Measurements from ENCODE around the gene ARHGAP8.

The ARHGAP8 gene

DNA sequence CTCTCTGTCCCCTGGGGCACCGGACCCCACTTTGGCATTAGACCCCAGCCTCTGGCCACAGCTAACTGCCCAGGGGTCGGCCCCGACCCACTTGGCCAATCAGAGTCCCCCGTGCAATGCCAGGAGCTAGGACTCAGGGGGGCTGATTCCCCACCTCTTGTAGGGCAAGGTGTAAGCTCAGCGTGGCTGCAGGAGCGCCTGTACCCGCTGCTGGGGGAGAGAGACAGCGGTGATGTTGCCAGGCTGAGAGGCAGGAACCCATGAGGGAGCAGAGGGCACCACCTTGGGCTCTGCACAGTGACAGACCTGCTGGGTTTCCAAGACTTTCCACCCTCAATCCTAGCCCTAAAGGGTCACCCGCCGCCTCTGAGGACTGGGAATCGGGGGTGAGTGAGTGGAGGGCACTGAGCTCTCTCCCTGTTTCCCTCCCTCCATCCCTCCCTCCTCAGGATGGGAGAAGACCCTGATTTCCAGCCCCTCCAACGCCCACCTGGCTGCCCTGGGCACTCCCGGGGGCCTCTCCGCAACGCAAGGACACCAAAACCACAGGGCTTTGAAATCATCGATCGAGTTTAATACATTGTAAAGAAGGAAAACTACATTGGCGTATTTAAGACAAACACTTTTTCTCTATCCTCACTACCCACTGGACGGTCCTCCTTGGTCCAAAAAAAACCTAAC is 128.4 kb downstream of the ARHGAP8 start:
- Histone ChIP-seq H3K27ac (ENCODE audit: low read depth, low read length, severe bottlenecking) (no peak overlapping the region), H3K36me3 (ENCODE audit: control insufficient read depth, insufficient read depth, low read length) (peaks cover 12% of the 10 kb centered on the region), H3K4me1 (ENCODE audit: control insufficient read depth, insufficient read depth, low read length, poor library complexity, severe bottlenecking) (peaks cover 4% of the 10 kb centered on the region), H3K4me3 (ENCODE audit: extremely low read depth, insufficient read depth, low read length, poor library complexity, severe bottlenecking) (no peak overlapping the region), H3K9me3 (ENCODE audit: control insufficient read depth, low read length) (peaks cover 9% of the 10 kb centered on the region)
- WGBS, 2 experiments (ENCODE audit: insufficient coverage in 2 of 2) = 93 to 100% methylated on average over 9 to 19 of the region's 19 CpGs

DNA sequence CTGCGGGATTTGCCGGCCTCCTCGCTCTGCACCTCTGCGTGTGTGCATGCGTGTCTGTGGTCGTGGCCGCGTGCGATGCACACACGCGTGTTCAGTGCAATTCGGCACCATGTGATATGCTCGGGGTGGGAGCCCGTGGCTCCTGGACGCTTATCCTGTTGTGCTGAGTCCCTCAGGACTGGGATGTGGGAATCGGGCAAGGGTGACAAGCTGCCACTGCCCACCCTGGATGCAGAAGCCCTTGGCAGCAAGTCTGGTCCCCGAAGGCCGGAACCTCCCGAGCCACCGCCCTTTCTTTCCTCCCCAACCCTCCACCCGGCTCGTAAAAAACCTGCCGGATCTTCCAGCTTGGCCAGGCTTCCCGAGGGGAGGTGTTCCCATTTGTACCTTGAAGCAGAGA is 129.2 kb downstream of the ARHGAP8 start:
- 88 to 96% methylated on average over 12 to 15 of the region's 24 CpGs for WGBS, 2 experiments (ENCODE audit: insufficient coverage in 2 of 2)
- Histone ChIP-seq H3K9me3 (ENCODE audit: control insufficient read depth, low read length) (peaks cover 7% of the 10 kb centered on the region), H3K36me3 (ENCODE audit: control insufficient read depth, insufficient read depth, low read length) (peaks cover 12% of the 10 kb centered on the region)

DNA sequence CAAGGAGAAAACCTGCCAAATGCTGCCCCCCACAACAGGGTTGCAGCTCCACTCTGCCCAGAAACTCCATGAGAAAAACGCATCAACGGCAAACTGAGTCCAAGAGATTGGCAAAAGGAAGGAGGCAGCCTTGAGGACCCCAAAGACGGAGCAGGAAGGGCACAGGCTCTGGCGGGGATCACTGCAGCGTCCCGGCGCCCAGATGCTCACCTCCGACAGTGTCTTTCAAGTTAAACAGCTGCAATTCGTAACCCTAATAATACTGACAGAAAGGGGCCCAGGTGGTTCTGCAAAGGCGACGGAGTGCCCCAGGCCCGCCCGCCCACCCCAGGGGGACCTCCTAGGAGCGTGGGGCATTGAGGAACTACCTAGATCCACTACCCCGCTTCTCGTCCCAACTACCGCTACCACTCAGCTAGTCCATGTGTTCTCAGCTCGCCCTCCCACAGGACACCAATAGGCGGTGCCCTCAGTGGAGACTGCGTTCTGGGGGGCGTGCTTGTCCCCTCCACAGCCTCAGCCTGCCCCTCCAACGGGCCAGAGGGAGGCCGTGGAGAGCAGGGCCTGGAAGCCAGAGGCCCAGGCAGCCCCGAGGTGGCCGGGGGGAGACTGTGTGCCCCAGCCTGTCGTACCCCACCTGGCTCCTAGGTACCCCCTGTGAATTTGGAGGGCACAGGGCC is 130.0 kb downstream of the ARHGAP8 start:
- 91 to 94% methylated on average over 19 to 21 of the region's 26 CpGs for WGBS, 2 experiments (ENCODE audit: insufficient coverage in 2 of 2)
- H3K36me3 ChIP-seq (ENCODE audit: control insufficient read depth, insufficient read depth, low read length) = peaks cover 7% of the 10 kb centered on the region
- no peak overlapping the region for H3K4me3 ChIP-seq (ENCODE audit: extremely low read depth, insufficient read depth, low read length, poor library complexity, severe bottlenecking)
- H3K27ac ChIP-seq (ENCODE audit: low read depth, low read length, severe bottlenecking) = no peak overlapping the region
- peaks cover 4% of the 10 kb centered on the region for H3K4me1 ChIP-seq (ENCODE audit: control insufficient read depth, insufficient read depth, low read length, poor library complexity, severe bottlenecking)
- H3K9me3 ChIP-seq (ENCODE audit: control insufficient read depth, low read length) = no peaks in the 10 kb centered on the region

More for the DNA sequence above, 129.2 kb downstream of the ARHGAP8 start:
- Histone ChIP-seq H3K4me3 (ENCODE audit: extremely low read depth, insufficient read depth, low read length, poor library complexity, severe bottlenecking) (no peak overlapping the region), H3K4me1 (ENCODE audit: control insufficient read depth, insufficient read depth, low read length, poor library complexity, severe bottlenecking) (peaks cover 4% of the 10 kb centered on the region), H3K27ac (ENCODE audit: low read depth, low read length, severe bottlenecking) (no peak overlapping the region)

DNA sequence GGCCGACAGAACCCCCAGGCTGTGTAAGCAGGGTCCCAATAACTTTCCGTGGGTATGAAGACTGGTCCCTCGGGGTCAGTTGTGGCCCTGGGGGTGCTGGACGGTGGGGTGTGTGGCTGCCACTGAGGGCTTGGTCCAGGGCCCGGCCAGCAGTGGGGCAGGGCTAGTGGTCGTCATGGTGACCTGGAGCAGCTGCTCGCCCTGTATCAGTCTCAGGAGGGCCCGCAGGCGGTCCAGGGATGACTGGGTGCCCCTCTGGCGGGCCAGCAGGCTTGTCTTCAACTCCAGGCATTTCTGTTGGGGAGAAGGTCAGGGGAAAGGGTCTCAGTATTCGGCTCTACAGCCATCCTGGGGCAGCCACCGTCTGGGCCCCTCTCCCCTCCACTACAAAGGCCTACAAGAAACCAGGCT is 130.6 kb downstream of the ARHGAP8 start:
- no peak overlapping the region for H3K4me3 ChIP-seq (ENCODE audit: extremely low read depth, insufficient read depth, low read length, poor library complexity, severe bottlenecking)
- peaks cover 4% of the 10 kb centered on the region for H3K4me1 ChIP-seq (ENCODE audit: control insufficient read depth, insufficient read depth, low read length, poor library complexity, severe bottlenecking)
- H3K27ac ChIP-seq (ENCODE audit: low read depth, low read length, severe bottlenecking) = no peak overlapping the region
- 88 to 97% methylated on average over 9 to 11 of the region's 12 CpGs for WGBS, 2 experiments (ENCODE audit: insufficient coverage in 2 of 2)
- no peaks in the 10 kb centered on the region for H3K9me3 ChIP-seq (ENCODE audit: control insufficient read depth, low read length)
- peaks cover 7% of the 10 kb centered on the region for H3K36me3 ChIP-seq (ENCODE audit: control insufficient read depth, insufficient read depth, low read length)

DNA sequence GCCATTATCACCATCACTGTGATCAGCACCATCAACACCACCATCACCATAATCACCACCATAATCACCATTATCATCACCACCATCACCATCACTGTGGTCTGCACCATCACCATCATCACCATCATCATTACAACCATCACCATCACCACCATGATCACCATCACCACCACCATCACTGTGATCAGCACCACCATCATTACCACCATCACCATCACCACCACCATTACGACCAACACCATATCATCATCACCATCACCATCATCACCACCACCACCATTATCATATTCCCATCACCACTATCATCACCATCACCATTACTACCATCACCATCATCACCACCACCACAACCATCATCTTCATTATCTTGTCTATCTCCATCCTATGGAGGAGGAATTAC is 132.2 kb downstream of the ARHGAP8 start:
- Histone ChIP-seq H3K4me3 (ENCODE audit: extremely low read depth, insufficient read depth, low read length, poor library complexity, severe bottlenecking) (no peak overlapping the region), H3K27ac (ENCODE audit: low read depth, low read length, severe bottlenecking) (no peak overlapping the region), H3K4me1 (ENCODE audit: control insufficient read depth, insufficient read depth, low read length, poor library complexity, severe bottlenecking) (peaks cover 4% of the 10 kb centered on the region), H3K36me3 (ENCODE audit: control insufficient read depth, insufficient read depth, low read length) (peaks cover 7% of the 10 kb centered on the region), H3K9me3 (ENCODE audit: control insufficient read depth, low read length) (no peaks in the 10 kb centered on the region)
- 100% methylated on average over 1 of the region's 1 CpG for WGBS, 2 experiments (ENCODE audit: insufficient coverage in 2 of 2)

DNA sequence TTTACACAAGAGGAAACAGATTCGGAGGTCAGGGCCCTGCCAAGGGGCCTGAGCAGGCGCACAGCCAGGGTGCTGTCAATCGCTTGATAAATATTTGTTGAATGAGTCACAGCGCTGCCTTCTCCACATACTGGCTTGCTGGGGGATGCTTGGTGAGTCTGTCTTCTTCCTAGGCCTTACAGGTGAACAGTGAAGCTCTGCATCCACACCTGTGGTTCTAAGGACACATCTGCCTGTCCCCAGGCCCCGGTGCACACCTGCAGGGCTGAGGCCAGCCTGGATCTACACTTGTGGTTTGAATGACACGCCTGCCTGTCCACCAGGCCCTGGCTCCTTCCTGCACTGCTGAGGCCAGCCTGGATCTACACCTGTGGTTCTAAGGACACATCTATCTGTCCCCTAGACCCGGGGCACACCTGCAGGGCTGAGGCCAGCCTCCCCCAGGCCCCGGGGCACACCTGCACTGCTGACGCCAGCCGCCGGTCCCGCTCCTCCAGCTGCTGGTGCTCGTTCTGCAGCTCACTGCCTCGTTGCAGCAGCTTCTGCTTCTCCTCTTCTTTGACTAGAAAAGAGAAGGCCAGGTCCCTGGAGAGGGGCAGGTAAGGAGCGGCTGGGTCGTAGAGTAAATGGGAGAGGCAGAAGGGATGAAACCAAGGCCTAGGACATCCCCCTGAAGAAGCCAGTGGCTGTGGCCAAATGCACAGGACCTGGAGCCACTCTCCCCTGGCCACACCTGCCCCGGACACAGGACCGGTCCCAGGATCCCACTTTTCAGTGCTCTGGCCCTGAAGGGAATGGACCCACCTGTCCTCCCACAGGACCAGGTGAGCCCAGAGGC is 132.8 kb downstream of the ARHGAP8 start:
- peaks cover 7% of the 10 kb centered on the region for H3K36me3 ChIP-seq (ENCODE audit: control insufficient read depth, insufficient read depth, low read length)

DNA sequence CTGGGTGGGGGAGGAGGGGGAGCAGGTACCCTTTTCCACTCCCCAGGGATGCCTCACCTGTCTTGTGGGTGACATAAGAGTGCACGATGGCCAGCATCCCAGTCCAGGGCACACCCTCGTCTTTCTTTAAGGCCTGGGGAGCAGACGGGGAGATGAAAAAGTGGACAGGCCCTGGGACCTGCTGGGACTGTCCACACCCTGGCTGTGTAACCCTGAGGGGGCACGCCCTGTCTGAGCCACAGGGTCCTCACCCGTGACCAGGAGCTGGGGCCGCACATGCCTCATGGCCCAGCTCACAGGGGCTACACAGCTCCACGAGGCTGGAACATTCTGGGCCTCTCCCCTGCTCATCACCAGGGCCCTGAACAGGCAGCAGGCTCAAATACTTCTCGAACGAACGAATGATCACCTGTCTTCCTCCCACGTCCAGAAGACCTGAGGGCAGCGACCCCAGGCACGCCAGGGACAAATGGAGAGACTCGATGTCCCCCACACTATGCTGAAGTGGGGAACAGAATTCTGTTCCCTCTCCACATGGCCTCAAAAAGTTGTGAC is 133.5 kb downstream of the ARHGAP8 start:
- H3K27ac ChIP-seq (ENCODE audit: low read depth, low read length, severe bottlenecking) = no peak overlapping the region
- WGBS, 2 experiments (ENCODE audit: insufficient coverage in 2 of 2) = 92 to 100% methylated on average over 9 of the region's 14 CpGs
- H3K36me3 ChIP-seq (ENCODE audit: control insufficient read depth, insufficient read depth, low read length) = peaks cover 7% of the 10 kb centered on the region
- H3K4me3 ChIP-seq (ENCODE audit: extremely low read depth, insufficient read depth, low read length, poor library complexity, severe bottlenecking) = no peak overlapping the region
- H3K9me3 ChIP-seq (ENCODE audit: control insufficient read depth, low read length) = no peaks in the 10 kb centered on the region
- H3K4me1 ChIP-seq (ENCODE audit: control insufficient read depth, insufficient read depth, low read length, poor library complexity, severe bottlenecking) = peaks cover 4% of the 10 kb centered on the region

More for the DNA sequence above, 132.8 kb downstream of the ARHGAP8 start:
- 93 to 96% methylated on average over 13 of the region's 18 CpGs for WGBS, 2 experiments (ENCODE audit: insufficient coverage in 2 of 2)
- H3K4me3 ChIP-seq (ENCODE audit: extremely low read depth, insufficient read depth, low read length, poor library complexity, severe bottlenecking) = no peak overlapping the region
- peaks cover 4% of the 10 kb centered on the region for H3K4me1 ChIP-seq (ENCODE audit: control insufficient read depth, insufficient read depth, low read length, poor library complexity, severe bottlenecking)
- no peak overlapping the region for H3K27ac ChIP-seq (ENCODE audit: low read depth, low read length, severe bottlenecking)
- no peaks in the 10 kb centered on the region for H3K9me3 ChIP-seq (ENCODE audit: control insufficient read depth, low read length)

DNA sequence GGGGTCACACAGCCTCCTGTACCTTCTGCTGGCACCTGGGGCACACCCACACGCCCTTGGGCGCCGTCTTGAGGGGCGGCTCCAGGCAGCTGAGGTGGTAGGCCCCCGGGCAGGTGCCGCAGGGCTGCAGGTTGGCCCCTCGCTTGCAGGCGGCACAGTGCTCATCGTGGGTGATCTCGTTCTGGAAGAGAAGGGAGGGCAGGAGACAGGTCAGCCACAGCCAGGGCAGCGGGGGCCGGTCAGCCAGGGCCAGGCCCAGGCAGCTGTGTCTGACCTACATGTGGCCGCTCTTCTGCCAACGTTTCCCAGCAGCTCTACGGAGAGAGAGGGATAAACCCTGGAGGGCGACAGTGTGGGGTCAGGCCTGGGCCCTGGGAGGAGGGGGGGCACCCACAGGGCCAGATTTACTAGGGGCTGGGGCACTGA is 135.6 kb downstream of the ARHGAP8 start:
- Histone ChIP-seq H3K4me3 (ENCODE audit: extremely low read depth, insufficient read depth, low read length, poor library complexity, severe bottlenecking) (no peak overlapping the region), H3K9me3 (ENCODE audit: control insufficient read depth, low read length) (no peaks in the 10 kb centered on the region), H3K4me1 (ENCODE audit: control insufficient read depth, insufficient read depth, low read length, poor library complexity, severe bottlenecking) (peaks cover 4% of the 10 kb centered on the region), H3K36me3 (ENCODE audit: control insufficient read depth, insufficient read depth, low read length) (peaks cover 7% of the 10 kb centered on the region), H3K27ac (ENCODE audit: low read depth, low read length, severe bottlenecking) (no peak overlapping the region)
- WGBS, 2 experiments (ENCODE audit: insufficient coverage in 2 of 2) = 90 to 96% methylated on average over 13 to 16 of the region's 16 CpGs

DNA sequence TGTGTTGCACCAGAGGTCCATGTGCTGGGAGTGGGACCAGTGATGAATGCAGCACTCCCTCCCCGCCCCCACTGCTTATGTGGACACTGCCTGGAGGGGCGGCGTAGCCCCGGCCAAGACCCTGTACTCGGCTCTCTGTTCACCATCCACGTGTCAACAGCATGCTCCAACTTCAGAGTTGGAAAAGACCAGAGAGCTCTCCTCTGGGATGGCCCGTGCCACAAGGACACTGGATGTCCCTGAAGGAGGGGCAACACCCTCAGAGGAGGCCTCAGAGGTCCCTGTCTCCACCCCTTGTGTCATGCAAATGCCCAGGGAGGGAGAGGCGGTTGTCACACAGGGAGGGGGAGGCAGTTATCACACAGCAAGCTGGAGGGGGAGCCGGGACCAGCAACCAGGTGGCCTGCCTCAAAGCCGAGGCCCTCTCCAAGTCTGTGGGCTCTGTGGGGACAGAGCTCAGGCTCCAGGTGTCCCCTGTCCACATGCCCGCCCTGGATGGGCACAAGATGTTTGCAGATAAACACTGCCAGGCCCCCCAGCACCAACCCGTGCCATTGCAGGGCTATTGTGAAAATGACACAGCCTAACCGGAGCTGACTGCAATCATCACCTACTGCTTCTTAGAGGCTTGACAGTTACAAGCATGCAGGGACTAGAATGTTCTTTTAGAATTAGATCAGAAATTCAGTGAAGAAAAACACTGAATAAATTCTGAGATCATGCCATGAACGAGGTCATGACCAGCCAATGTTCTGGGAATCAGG is 136.3 kb downstream of the ARHGAP8 start:
- peaks cover 4% of the 10 kb centered on the region for H3K4me1 ChIP-seq (ENCODE audit: control insufficient read depth, insufficient read depth, low read length, poor library complexity, severe bottlenecking)
- no peak overlapping the region for H3K27ac ChIP-seq (ENCODE audit: low read depth, low read length, severe bottlenecking)
- no peaks in the 10 kb centered on the region for H3K9me3 ChIP-seq (ENCODE audit: control insufficient read depth, low read length)
- H3K36me3 ChIP-seq (ENCODE audit: control insufficient read depth, insufficient read depth, low read length) = peaks cover 4% of the 10 kb centered on the region
- no peak overlapping the region for H3K4me3 ChIP-seq (ENCODE audit: extremely low read depth, insufficient read depth, low read length, poor library complexity, severe bottlenecking)
- WGBS, 2 experiments (ENCODE audit: insufficient coverage in 2 of 2) = 68 to 72% methylated on average over 13 to 14 of the region's 14 CpGs
